ENCODE results near the gene DRP2.
"Not testable (repeated sequence)": the region's sequence is repeated elsewhere in the genome, so short reads cannot be mapped to it uniquely, and the experiment has no call there.

DRP2 gene

GRCh38 chrX:101252634-101253033 is 33.0 kb downstream of the DRP2 start:
- no peak for FAIRE-seq

- no peak for FAIRE-seq
Observed at GRCh38 chrX:101257448-101258258, 38.1 kb downstream of the DRP2 start.

GRCh38 chrX:101258259-101258581 is 38.6 kb downstream of the DRP2 start:
- FAIRE-seq = no peak

- no peak for FAIRE-seq
Observed at GRCh38 chrX:101260435-101260834, 40.8 kb downstream of the DRP2 start.

- FAIRE-seq = no peak
Observed at GRCh38 chrX:101262590-101262989, 43.0 kb downstream of the DRP2 start.

GRCh38 chrX:101263766-101264165 is 44.2 kb downstream of the DRP2 start:
- FAIRE-seq = no peak

- FAIRE-seq = no peak
Observed at GRCh38 chrX:101265869-101266428, 46.4 kb downstream of the DRP2 start.

- FAIRE-seq = no peak
Observed at GRCh38 chrX:101274198-101274597, 54.6 kb downstream of the DRP2 start.

GRCh38 chrX:101276238-101276637 is 56.7 kb downstream of the DRP2 start:
- no peak for FAIRE-seq

- peak; percentile 96 for FAIRE-seq
Observed at GRCh38 chrX:101287402-101287801, 67.8 kb downstream of the DRP2 start.

GRCh38 chrX:101290957-101291603 is 71.5 kb downstream of the DRP2 start, which contains the start of gene TAF7L:
TSS of gene TAF7L (minus strand) at chrX:101291334. CDS start at chrX:101287543, 3,791 bp downstream.
- FAIRE-seq = no peak

GRCh38 chrX:101295603-101296002 is 76.0 kb downstream of the DRP2 start:
- FAIRE-seq = not testable (repeated sequence)

- no peak for FAIRE-seq
Observed at GRCh38 chrX:101303790-101304189, 84.2 kb downstream of the DRP2 start.
